Stimulated activated CD4-positive, alpha-beta T cell treated with anti-CD3 and anti-CD28 coated beads, Interleukin-1b, Interleukin-23, amount 100 ng/mL, for 48 hours (primary cell): ENCODE results near the gene RGSL1.

Source experiments
- DNase-seq: peaks from one replicate; pipeline ENCODE4 v3.0.0-alpha.2; 2020

The RGSL1 gene

GRCh38 chr1:182552527-182552926, 102.6 kb downstream of the RGSL1 start:
- no peak for DNase-seq

DNA sequence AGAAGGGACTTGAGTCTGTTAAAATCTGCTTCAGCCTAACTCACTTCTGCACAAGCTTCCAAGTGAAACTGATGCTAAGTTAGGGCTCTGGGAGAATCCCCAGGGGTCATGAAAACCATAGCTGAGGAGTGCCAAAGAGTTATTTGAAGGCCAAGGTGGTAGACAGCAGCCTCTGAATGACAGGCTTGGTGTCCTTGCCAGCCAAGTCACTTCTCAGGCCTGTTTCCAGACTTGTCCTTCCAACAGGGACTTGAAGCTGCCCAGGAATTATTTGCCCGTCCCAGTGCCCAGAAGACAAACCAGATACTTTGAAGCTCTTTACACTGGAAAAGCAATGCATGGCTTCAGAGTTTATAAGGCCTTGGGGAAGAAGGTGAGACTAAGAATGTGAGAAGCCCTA, 105.5 kb downstream of the RGSL1 start:
- no peak for DNase-seq

DNA sequence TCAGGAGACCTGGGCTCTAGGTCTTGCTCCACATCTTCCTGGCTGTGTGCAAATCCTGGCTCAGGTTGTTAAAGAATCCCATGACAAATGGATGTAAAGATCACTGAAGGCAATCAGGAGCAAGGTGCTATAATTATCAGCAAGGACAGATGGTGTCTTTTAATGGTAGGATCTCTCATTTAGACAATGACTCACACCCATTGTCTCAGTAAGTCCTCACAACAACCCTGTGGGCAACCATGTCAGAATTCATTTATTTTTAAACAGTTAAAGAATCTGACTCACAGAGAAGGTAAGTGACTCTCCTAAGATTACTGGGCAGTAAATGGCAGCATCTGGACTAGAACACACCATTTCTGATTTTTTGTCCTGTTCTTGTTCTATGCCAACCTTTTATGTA, 106.3 kb downstream of the RGSL1 start:
- DNase-seq: no peak

- DNase-seq: no peak
These were observed 110.5 kb downstream of the RGSL1 start for GRCh38 chr1:182560392-182560984.

DNA sequence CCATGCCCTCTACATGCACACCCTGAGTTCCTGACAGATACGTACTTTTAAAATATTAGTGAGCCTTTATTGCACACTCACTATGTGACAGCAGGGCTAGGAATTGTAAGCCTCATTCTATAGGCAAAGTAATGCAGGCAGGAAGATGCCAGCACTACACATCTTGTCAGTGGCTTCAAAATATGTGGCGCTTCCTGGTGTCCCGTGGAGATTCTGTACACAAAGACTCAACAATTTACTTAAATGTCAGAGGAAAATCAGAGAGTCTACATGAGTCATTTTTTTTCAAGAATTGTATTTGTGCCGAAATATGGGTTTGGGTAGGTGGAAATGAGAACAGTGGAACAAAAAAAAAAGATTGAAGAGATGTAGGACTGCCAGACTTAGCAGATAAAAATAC, 111.5 kb downstream of the RGSL1 start:
- DNase-seq: no peak

DNA sequence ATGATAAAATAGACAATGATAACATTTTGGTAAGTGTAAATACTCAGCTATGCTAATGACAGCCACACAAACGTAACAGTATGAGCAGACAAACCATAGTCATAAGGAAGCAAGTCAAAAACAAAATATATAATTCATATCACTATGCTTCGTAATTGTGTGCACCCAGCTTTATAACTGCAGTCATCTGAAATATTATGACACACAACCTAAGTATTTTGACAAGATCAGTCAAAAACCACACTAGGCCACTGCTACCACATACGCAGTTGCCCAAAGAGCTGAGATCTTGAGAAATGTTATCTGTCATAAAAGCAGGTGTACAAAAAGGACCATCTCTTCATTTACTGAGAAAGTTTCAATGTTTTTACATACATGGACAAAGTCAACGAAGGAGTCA, 113.1 kb downstream of the RGSL1 start:
- DNase-seq: no peak

- DNase-seq: no peak
These were observed 114.6 kb downstream of the RGSL1 start for GRCh38 chr1:182564406-182565004.

GRCh38 chr1:182565537-182565936, 115.6 kb downstream of the RGSL1 start:
- DNase-seq: no peak

DNA sequence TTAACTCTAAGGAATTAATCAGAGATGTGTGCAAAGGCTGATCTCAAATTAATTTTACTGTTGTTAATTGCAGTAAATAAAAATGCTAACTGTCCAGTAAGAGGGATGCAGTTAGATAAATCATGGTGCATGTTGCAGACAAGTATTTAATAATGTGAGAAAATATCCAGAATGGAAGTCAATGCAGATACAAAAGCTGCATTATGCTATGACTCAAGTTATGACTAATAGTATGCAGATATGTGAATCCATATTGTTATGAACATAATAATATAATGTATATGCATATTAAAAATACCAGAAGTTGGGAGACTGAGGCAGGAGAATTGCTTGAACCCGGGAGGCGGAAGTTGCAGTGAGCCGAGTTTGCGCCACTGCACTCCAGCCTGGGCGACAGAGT, 117.7 kb downstream of the RGSL1 start:
- no peak for DNase-seq

DNA sequence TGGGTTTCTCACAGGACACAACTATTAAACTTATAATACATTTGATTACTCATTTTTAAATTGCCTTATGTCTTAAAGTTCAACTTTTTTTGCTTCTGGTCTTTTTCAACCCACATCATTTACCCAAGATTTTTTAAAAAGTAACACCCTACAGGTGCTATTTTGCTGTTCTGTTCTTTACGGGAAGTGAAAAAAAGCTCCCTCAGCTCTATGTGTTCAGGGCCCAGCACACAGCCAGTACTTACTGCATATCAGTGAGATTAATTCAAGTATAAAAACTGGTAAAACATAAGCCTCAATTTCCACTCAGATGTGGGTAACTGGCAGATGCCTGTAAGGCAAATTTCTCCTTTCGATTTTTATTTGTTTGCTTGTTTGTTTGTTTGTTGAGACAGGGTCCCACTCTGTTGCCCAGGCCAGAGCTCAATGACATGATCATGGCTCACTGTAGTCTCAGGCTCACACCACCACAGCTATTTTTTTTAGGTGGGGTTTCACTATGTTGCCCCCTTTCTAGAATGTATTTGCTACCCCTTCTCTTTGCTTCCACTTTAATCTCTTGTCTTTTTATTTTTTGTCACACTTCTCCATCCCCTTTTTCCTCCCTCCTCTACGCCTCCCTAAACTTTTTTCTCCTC, 118.8 kb downstream of the RGSL1 start:
- no peak for DNase-seq

DNA sequence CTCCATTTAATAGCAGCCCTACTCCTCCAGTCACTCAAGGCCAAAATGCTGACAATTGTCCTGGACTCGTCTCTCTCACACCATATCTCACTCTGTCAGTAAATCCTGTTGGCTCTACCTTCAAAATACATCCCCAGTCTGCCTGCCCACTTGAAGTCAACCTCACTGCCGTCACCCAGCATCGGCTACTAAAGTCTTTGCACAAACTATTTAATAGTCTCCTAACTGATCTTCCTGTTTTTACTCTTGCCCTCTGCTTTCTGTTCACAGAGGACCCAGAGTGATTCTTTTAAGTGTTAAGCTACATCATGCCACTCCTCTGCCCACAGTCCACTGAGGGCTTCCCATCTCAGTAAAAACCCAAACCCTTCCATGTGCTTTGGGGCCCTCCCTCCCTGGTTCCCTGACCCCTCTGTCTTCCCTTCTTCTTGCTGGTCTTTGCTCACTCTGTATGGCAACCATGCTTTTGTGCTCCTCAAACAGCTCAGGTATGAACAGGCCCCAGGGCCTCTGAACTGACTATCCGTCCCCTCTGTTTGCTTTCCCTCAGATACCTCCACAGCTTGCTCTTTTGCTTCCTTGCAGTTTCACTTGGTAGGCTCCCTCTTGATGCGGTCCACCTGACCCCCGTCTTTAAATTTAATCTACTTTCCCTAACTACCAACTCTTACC, 120.1 kb downstream of the RGSL1 start:
- no peak for DNase-seq

- DNase-seq: no peak
These were observed 120.6 kb downstream of the RGSL1 start for GRCh38 chr1:182570611-182570970.

GRCh38 chr1:182574156-182574555, 124.2 kb downstream of the RGSL1 start:
- no peak for DNase-seq

DNA sequence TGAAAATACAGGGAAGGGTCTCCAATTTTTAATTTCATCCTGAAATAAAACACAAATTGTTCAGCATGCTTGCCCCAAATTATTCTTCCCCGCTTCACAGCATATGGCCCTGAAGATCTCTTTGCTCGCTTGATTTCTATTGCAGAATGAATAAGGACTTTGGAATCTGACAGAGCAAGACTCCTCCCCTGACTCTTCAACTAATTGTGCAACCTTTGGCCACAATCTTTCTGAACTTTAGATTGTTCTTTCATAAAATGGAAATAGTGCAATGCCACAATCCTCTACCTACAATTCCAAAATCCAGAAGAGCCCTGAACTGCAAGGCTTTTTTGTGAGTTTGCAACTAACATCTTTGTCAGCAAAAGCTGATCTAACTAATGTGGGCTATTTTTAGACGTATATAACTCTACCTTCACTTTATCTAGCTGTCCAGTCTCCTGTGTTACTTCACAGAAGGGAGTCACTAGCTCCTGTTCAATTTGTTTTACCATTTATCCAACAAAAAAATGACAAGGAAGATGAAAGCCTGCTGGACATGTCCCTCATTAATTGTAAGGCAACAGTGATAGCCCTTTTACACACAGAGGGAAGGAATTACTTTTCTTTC, 125.7 kb downstream of the RGSL1 start:
- DNase-seq: no peak

GRCh38 chr1:182580736-182581135, 130.8 kb downstream of the RGSL1 start:
- no peak for DNase-seq

- DNase-seq: no peak
These were observed 134.8 kb downstream of the RGSL1 start for GRCh38 chr1:182584746-182585145.

DNA sequence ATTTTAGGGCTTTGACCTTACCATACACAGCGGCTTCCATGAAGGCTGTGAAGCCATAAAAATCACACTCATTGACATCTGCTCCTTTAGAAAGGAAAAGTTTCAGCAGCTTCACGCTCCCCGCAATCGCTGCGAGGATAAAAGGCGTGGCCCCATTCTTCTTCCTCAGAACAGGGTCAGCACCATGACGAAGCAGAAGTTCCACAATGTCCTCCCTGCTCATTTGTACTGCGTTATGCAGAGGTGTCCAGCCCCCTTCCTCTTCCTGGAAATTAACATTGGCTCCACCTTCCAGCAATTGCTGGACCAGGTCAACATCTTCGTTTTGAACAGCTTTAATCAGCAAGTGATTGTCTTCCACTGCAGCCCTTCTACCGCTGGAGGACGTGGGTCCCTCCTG, 136.4 kb downstream of the RGSL1 start:
- no peak for DNase-seq

DNA sequence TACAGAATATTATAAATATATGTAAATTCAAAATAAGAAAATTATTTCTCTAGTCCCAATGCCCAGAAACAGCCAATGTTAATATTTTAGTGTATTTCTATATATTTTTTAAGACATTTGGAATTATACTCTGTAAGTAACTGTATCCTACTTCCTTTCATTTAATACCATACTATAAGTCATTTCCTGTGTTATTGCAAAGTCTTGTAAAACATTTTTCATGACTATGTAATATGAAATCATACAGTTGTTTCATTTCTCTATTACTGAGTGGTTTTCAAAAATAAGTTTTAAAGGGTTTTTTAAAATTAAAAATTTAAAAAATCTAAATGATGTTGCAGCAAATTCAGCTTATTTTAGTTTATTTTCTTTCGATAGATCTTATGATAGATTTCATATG, 137.1 kb downstream of the RGSL1 start:
- no peak for DNase-seq

GRCh38 chr1:182587666-182588499, 137.9 kb downstream of the RGSL1 start:
- DNase-seq: no peak

GRCh38 chr1:182588500-182589396, 138.8 kb downstream of the RGSL1 start, which contains the start of gene RNASEL:
TSS of gene RNASEL (minus strand) at chr1:182589256. CDS start at chr1:182586806, 2,450 bp downstream.
- DNase-seq: peak; percentile 52

GRCh38 chr1:182589520-182589919, 139.6 kb downstream of the RGSL1 start:
- no peak for DNase-seq

- no peak for DNase-seq
These were observed 140.0 kb downstream of the RGSL1 start for GRCh38 chr1:182589931-182590330.
